ENCODE results near the gene COL17A1.

Gene COL17A1

GRCh38 chr10:103985726-103986125 lies 100.0 kb downstream of the COL17A1 start:
- no peak for DNase-seq

DNA sequence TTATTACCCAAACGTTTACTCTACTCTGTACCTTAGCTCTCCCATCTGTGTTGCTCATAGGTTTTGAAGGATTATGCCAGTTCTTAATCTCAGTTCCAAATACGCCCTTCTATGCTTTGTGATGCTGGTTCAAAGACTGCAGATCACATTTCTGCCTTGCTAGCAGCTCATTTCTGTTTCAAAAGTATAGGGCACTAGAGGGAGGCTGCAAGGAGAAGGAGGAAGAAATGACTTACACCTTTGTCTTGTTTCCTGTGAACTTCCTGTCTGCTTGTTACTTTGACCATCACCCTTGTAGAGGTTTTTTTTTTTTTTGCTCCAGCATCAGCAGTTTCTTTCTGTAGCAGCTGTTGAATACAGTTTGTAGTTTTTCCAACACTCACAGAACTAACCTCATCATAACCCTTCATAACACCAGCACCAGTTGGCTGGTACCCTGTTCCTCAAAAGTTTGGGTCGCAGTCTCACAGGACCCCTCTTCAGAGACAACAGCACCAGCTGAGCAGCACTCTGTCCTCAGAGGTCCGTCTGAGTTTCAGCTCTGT lies 102.2 kb downstream of the COL17A1 start:
- DNase-seq, result no peak

GRCh38 chr10:103982639-103983038 lies 103.0 kb downstream of the COL17A1 start:
- no peak for DNase-seq

Data from fibroblast of skin of abdomen (primary cell).